ENCODE measurements around the gene DAZL. TPM values are rescaled to one million over a fixed set of nuclear protein-coding genes. Genes with fewer than 3 reads are reported as not detected.

The DAZL gene
- total RNA-seq, 1 experiment from 2014 or later: 21.2 TPM

DNA sequence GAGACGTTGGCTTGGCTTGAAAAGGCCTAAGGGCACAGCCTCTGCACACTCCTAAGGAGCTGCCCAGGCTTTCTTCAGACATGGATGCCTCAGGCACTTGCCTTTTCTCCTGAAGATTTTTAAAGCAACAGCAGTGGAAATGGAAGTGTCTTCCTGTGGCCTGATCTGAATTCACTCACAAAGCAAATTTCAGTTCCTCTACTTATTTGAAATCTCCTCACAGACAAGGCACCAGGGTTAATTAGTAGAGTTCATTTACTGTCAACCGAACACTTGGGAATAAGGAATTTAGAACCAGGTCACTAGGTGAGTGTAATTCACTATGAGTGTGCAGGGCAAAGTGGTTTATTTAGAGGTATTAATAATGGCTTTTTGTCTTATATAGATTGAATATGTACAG lies 27.2 kb upstream of the DAZL start:
- Histone ChIP-seq H3K9ac (ENCODE audit: extremely low read depth, insufficient read length, low read length) (no peak overlapping the region), H3K23ac (ENCODE audit: insufficient read length, low read depth, low read length) (no peak overlapping the region)
- H3K36me3 Mint-ChIP-seq (ENCODE audit: insufficient read depth in 1 of 3, low read depth in 3 of 3): peaks cover 0 to 76% (median 31%) of the 10 kb centered on the region in 3 experiments; a peak in 5 of 7 replicates

More for the DNA sequence above, 27.2 kb upstream of the DAZL start:
- H3K23me2 ChIP-seq (ENCODE audit: insufficient read length, low read depth, low read length, poor library complexity, severe bottlenecking): no peaks in the 10 kb centered on the region
- no peak overlapping the region for H3T11ph ChIP-seq (ENCODE audit: low read length)
- DNase-seq: no peak
- H3K9me3 ChIP-seq (ENCODE audit: control insufficient read depth, low read depth, low read length): no peaks in the 10 kb centered on the region
- no peak overlapping the region; the same call in 1 of the 2 replicates for H3K14ac ChIP-seq (ENCODE audit: insufficient read depth, low read length)
- H3K4me1 Mint-ChIP-seq: peaks cover 2 to 6% of the 10 kb centered on the region in 2 experiments; a peak in 3 of 4 replicates
- no peak overlapping the region for H4K91ac ChIP-seq (ENCODE audit: insufficient read length, low read depth, low read length)
- H4K8ac ChIP-seq (replicated peaks; ENCODE audit: insufficient read length, low read depth, low read length): no peak overlapping the region
- no peak overlapping the region for H3K27ac Mint-ChIP-seq
- H2AK5ac ChIP-seq (ENCODE audit: insufficient read length, low read length): no peak overlapping the region
- H2BK12ac ChIP-seq (ENCODE audit: insufficient read length, low read depth, low read length): no peak overlapping the region
- H3K27me3 Mint-ChIP-seq (ENCODE audit: low read depth): no peaks in the 10 kb centered on the region
- no peak overlapping the region for H2BK20ac ChIP-seq (ENCODE audit: low read depth, low read length, poor library complexity, severe bottlenecking)
- no CpG with 5 or more reads among the region's 2 CpGs for WGBS (ENCODE audit: extremely low coverage, insufficient read length, low lambda C conversion rate)
- H3K56ac ChIP-seq (ENCODE audit: insufficient read length, low read depth, low read length): no peak overlapping the region
- H2BK5ac ChIP-seq (ENCODE audit: insufficient read length, low read length): no peak overlapping the region
- no peak overlapping the region for H2BK120ac ChIP-seq (ENCODE audit: low read depth, low read length, poor library complexity, severe bottlenecking)
- H3K4me3 Mint-ChIP-seq: no peak overlapping the region
- no peaks in the 10 kb centered on the region for H3K79me1 ChIP-seq (ENCODE audit: insufficient read depth, low read depth, low read length, poor library complexity, severe bottlenecking)
- no peak overlapping the region for H3K27ac ChIP-seq (ENCODE audit: insufficient read length, low read depth, low read length)
- peaks cover 0 to 3% of the 10 kb centered on the region in 2 experiments; a peak in 3 of 5 replicates for H3K9me3 Mint-ChIP-seq
- TF ChIP-seq CTCF (conservative IDR thresholded peaks at IDR 0.05): no peak
- H3K4ac ChIP-seq (ENCODE audit: low read depth, low read length): no peak overlapping the region
- H3K27me3 ChIP-seq (ENCODE audit: insufficient read depth, low read length): no peaks in the 10 kb centered on the region
- H3K4me2 ChIP-seq (ENCODE audit: insufficient read depth, insufficient read length, low read length): no peak overlapping the region
- no peaks in the 10 kb centered on the region for H3K79me2 ChIP-seq (ENCODE audit: insufficient read depth, low read length)
- H2AFZ ChIP-seq (ENCODE audit: low read length): no peak overlapping the region
- no peaks in the 10 kb centered on the region for H4K20me1 ChIP-seq (ENCODE audit: control insufficient read depth, insufficient read depth, insufficient read length)
- H3K18ac ChIP-seq (ENCODE audit: insufficient read length, low read depth, low read length): no peak overlapping the region
- no peaks in the 10 kb centered on the region for H3K4me1 ChIP-seq (ENCODE audit: insufficient read depth, low read length)
- H2BK15ac ChIP-seq (ENCODE audit: low read depth, low read length): no peak overlapping the region
- H4K5ac ChIP-seq (ENCODE audit: insufficient read length, low read depth, low read length): no peak overlapping the region

Measured in H9 (cell line).